ENCODE measurements around the gene DGKI.

GRCh38 chr7:137642031-137642430, 204.7 kb downstream of the DGKI start:
- no peak for TF ChIP-seq YY1 (IDR thresholded peaks at IDR 0.05; ENCODE audit: insufficient read depth, insufficient read length)
- TF ChIP-seq ZNF274 (IDR thresholded peaks at IDR 0.05; ENCODE audit: low read depth, low read length) = no peak

Data from NT2/D1 (cell line).